H9 (cell line): ENCODE results near the gene KIF2C. TPM values are rescaled to one million over a fixed set of nuclear protein-coding genes. Genes with fewer than 3 reads are reported as not detected.

Experiments used
- DNase-seq: peaks from one replicate; pipeline ENCODE4 v3.0.0-alpha.2; 2017
- H2AFZ ChIP-seq: one replicate; pipeline ENCODE4 v1.6.1; 2013; ENCODE audit warnings: mild to moderate bottlenecking, low read length, control low read depth, moderate library complexity
- H2AK5ac ChIP-seq: 2 replicates; pipeline ENCODE4 v1.6.1; 2013; ENCODE audit warnings: low read length, control low read depth, mixed read lengths; ENCODE audit not compliant: insufficient read length
- H2BK120ac ChIP-seq: one replicate; pipeline ENCODE4 v1.6.1; 2013; ENCODE audit warnings: low read depth, mild to moderate bottlenecking, low read length, control low read depth, inconsistent platforms; ENCODE audit not compliant: poor library complexity, severe bottlenecking
- H2BK12ac ChIP-seq: 2 replicates; pipeline ENCODE4 v1.6.1; 2013; ENCODE audit warnings: low read length, control low read depth, mixed read lengths, low read depth; ENCODE audit not compliant: insufficient read length
- H2BK15ac ChIP-seq: 2 replicates; pipeline ENCODE4 v1.6.1; 2013; ENCODE audit warnings: low read depth, low read length, control low read depth
- H2BK20ac ChIP-seq: one replicate; pipeline ENCODE4 v1.6.1; 2013; ENCODE audit warnings: low read depth, mild to moderate bottlenecking, low read length, control low read depth, inconsistent platforms; ENCODE audit not compliant: poor library complexity, severe bottlenecking
- H2BK5ac ChIP-seq: 2 replicates; pipeline ENCODE4 v1.6.1; 2013; ENCODE audit warnings: low read length, control low read depth, mixed read lengths; ENCODE audit not compliant: insufficient read length
- H3K14ac ChIP-seq: 2 replicates; pipeline ENCODE4 v1.6.1; 2013; ENCODE audit warnings: low read length, control low read depth; ENCODE audit not compliant: insufficient read depth
- H3K18ac ChIP-seq: 2 replicates; pipeline ENCODE4 v1.6.1; 2013; ENCODE audit warnings: low read depth, mild to moderate bottlenecking, mixed read lengths, low read length, control low read depth; ENCODE audit not compliant: insufficient read length
- H3K23ac ChIP-seq: 2 replicates; pipeline ENCODE4 v1.6.1; 2013; ENCODE audit warnings: low read length, control low read depth, mixed read lengths, low read depth; ENCODE audit not compliant: insufficient read length
- H3K23me2 ChIP-seq: 2 replicates; pipeline ENCODE4 v1.6.1; 2013; ENCODE audit warnings: low read depth, mild to moderate bottlenecking, mixed read lengths, low read length, control low read depth; ENCODE audit not compliant: insufficient read length, poor library complexity, severe bottlenecking
- H3K27ac ChIP-seq: 2 replicates; pipeline ENCODE4 v1.5.1; 2013; ENCODE audit warnings: low read length, control low read depth, mixed read lengths, low read depth; ENCODE audit not compliant: insufficient read length
- H3K27me3 ChIP-seq: 2 replicates; pipeline ENCODE4 v1.6.1; 2013; ENCODE audit warnings: low read length, control low read depth, inconsistent platforms; ENCODE audit not compliant: insufficient read depth
- H3K4ac ChIP-seq: 2 replicates; pipeline ENCODE4 v1.6.1; 2013; ENCODE audit warnings: low read depth, mild to moderate bottlenecking, control low read depth, inconsistent platforms, low read length, moderate library complexity
- H3K4me1 ChIP-seq: 2 replicates; pipeline ENCODE4 v1.6.1; 2013; ENCODE audit warnings: low read length, control low read depth, inconsistent platforms; ENCODE audit not compliant: insufficient read depth
- H3K4me2 ChIP-seq: 2 replicates; pipeline ENCODE4 v1.6.1; 2013; ENCODE audit warnings: low read length, control low read depth, mixed read lengths; ENCODE audit not compliant: insufficient read length, insufficient read depth
- H3K56ac ChIP-seq: 2 replicates; pipeline ENCODE4 v1.6.1; 2013; ENCODE audit warnings: low read depth, mild to moderate bottlenecking, mixed read lengths, low read length, control low read depth; ENCODE audit not compliant: insufficient read length
- H3K79me1 ChIP-seq: 2 replicates; pipeline ENCODE4 v1.6.1; 2013; ENCODE audit warnings: low read depth, mild to moderate bottlenecking, moderate library complexity, low read length, control low read depth, inconsistent platforms; ENCODE audit not compliant: insufficient read depth, poor library complexity, severe bottlenecking
- H3K79me2 ChIP-seq: 2 replicates; pipeline ENCODE4 v1.6.1; 2013; ENCODE audit warnings: low read length, control low read depth, inconsistent platforms; ENCODE audit not compliant: insufficient read depth
- H3K9ac ChIP-seq: 2 replicates; pipeline ENCODE4 v1.6.1; 2013; ENCODE audit warnings: low read length, control low read depth, mixed read lengths; ENCODE audit not compliant: insufficient read length; ENCODE audit errors: extremely low read depth
- H3K9me3 ChIP-seq: one replicate; pipeline ENCODE4 v1.6.1; 2013; ENCODE audit warnings: low read depth, low read length, inconsistent platforms; ENCODE audit not compliant: control insufficient read depth
- H3T11ph ChIP-seq: one replicate; pipeline ENCODE4 v1.6.1; 2013; ENCODE audit warnings: mild to moderate bottlenecking, low read length, control low read depth, inconsistent platforms
- H4K20me1 ChIP-seq: one replicate; pipeline ENCODE4 v1.6.1; 2013; ENCODE audit not compliant: control insufficient read depth, insufficient read length, insufficient read depth
- H4K5ac ChIP-seq: 2 replicates; pipeline ENCODE4 v1.6.1; 2013; ENCODE audit warnings: low read depth, mild to moderate bottlenecking, mixed read lengths, low read length, control low read depth; ENCODE audit not compliant: insufficient read length
- H4K8ac ChIP-seq: replicated peaks from 2 replicates; pipeline ENCODE4 v1.6.1; 2013; ENCODE audit warnings: low read length, control low read depth, mixed read lengths, low read depth; ENCODE audit not compliant: insufficient read length
- H4K91ac ChIP-seq: 2 replicates; pipeline ENCODE4 v1.6.1; 2013; ENCODE audit warnings: low read depth, mild to moderate bottlenecking, moderate library complexity, mixed read lengths, low read length, control low read depth; ENCODE audit not compliant: insufficient read length
- H3K27ac Mint-ChIP-seq, 3 experiments: 2 replicates in 2 of 3; 3 replicates in 1 of 3; pipeline ENCODE4 v1.8.0; 2020 to 2021; ENCODE audit warnings: mixed read lengths in 3 of 3, mild to moderate bottlenecking in 1 of 3, moderate library complexity in 1 of 3
- H3K27me3 Mint-ChIP-seq: 2 replicates; pipeline ENCODE4 v1.8.0; 2021; ENCODE audit warnings: low read depth, mild to moderate bottlenecking, moderate library complexity, mixed read lengths
- H3K36me3 Mint-ChIP-seq, 3 experiments: 2 replicates in 2 of 3; 3 replicates in 1 of 3; pipeline ENCODE4 v1.8.0; 2020 to 2021; ENCODE audit warnings: low read depth in 3 of 3, mixed read lengths in 3 of 3; ENCODE audit not compliant: insufficient read depth in 1 of 3
- H3K4me1 Mint-ChIP-seq, 2 experiments: 2 replicates each; pipeline ENCODE4 v1.8.0; 2020; ENCODE audit warnings: mixed read lengths in 2 of 2
- H3K4me3 Mint-ChIP-seq, 2 experiments: 2 replicates in 1 of 2; 3 replicates in 1 of 2; pipeline ENCODE4 v1.8.0; 2020 to 2021; ENCODE audit warnings: mild to moderate bottlenecking in 2 of 2, mixed read lengths in 2 of 2, moderate library complexity in 1 of 2
- H3K9me3 Mint-ChIP-seq, 2 experiments: 2 replicates in 1 of 2; 3 replicates in 1 of 2; pipeline ENCODE4 v1.8.0; 2020; ENCODE audit warnings: mild to moderate bottlenecking in 2 of 2, mixed read lengths in 2 of 2, moderate library complexity in 1 of 2
- WGBS: extraction: QIAGEN DNeasy Blood & Tissue Kit; methylation state at CpG from one replicate; pipeline ENCODE4 v1.1.7; 2013; ENCODE audit warnings: missing lambda C conversion rate, low lambda C conversion rate, mixed read lengths; ENCODE audit not compliant: insufficient read length; ENCODE audit errors: extremely low coverage; 5-methylcytosine and 5-hydroxymethylcytosine counted together
- total RNA-seq: library from RNA; stranded (reverse); gene quantifications from 2 replicates; pipeline ENCODE4 v1.2.1, GENCODE V29; 2021
- TF ChIP-seq, protein P1 (sequence below): fragments of 200-600 bp; sonication (generic); conservative IDR thresholded peaks from 3 replicates; pipeline ENCODE4 v1.8.0; 2021; ENCODE audit warnings: antibody characterized with exemption, mild to moderate bottlenecking

Gene KIF2C
- total RNA-seq, 1 experiment from 2014 or later, result 73.1 TPM

DNA sequence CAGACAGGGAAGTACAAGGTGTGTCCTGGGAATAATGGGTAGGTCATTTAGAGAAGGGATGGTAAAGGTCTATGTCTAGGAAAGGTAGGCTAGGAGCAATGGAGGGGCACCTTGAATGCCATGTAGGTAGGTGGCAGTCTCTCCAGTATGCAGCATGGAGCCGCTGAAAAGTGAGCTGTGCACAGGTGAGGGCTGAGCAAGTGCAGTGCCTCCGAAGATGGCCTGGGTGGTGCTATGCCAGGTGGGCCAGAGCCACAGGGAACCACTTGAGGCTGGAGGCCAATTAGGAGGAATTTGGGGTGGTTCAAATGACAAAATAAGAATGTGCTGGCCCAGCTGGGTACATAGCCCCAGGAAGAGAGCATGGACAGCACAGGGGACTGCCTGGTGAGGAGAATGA lies 33.7 kb upstream of the KIF2C start:
- no peaks in the 10 kb centered on the region for H4K20me1 ChIP-seq
- no peak overlapping the region for H3K23ac ChIP-seq
- H3K36me3 Mint-ChIP-seq, result peaks cover 0 to 12% (median 0%) of the 10 kb centered on the region in 3 experiments; a peak in 4 of 7 replicates
- peaks cover 2% of the 10 kb centered on the region; the same call in 1 of the 2 replicates for H3K27me3 Mint-ChIP-seq
- no peak overlapping the region for H2BK20ac ChIP-seq
- DNase-seq, result no peak
- H4K91ac ChIP-seq, result no peak overlapping the region
- no peak overlapping the region for H3T11ph ChIP-seq
- no peaks in the 10 kb centered on the region for H3K27me3 ChIP-seq
- no peak overlapping the region; a peak in 1 of 5 replicates for H3K4me3 Mint-ChIP-seq
- H3K4ac ChIP-seq, result no peak overlapping the region
- H2AFZ ChIP-seq, result no peak overlapping the region
- H2BK12ac ChIP-seq, result no peak overlapping the region
- H4K5ac ChIP-seq, result no peak overlapping the region
- no peaks in the 10 kb centered on the region for H3K79me2 ChIP-seq
- H3K9ac ChIP-seq, result no peak overlapping the region
- no peak overlapping the region for H2AK5ac ChIP-seq
- peaks cover 17% of the 10 kb centered on the region in 2 experiments for H3K4me1 Mint-ChIP-seq
- no CpG with 5 or more reads among the region's 2 CpGs for WGBS
- H2BK15ac ChIP-seq, result no peak overlapping the region
- no peak overlapping the region for H4K8ac ChIP-seq
- H3K56ac ChIP-seq, result no peak overlapping the region
- H3K27ac ChIP-seq, result no peak overlapping the region
- H3K9me3 Mint-ChIP-seq, result peaks cover 11 to 14% of the 10 kb centered on the region in 2 experiments
- no peaks in the 10 kb centered on the region for H3K79me1 ChIP-seq
- no peaks in the 10 kb centered on the region for H3K4me1 ChIP-seq
- TF ChIP-seq, protein P1, sequence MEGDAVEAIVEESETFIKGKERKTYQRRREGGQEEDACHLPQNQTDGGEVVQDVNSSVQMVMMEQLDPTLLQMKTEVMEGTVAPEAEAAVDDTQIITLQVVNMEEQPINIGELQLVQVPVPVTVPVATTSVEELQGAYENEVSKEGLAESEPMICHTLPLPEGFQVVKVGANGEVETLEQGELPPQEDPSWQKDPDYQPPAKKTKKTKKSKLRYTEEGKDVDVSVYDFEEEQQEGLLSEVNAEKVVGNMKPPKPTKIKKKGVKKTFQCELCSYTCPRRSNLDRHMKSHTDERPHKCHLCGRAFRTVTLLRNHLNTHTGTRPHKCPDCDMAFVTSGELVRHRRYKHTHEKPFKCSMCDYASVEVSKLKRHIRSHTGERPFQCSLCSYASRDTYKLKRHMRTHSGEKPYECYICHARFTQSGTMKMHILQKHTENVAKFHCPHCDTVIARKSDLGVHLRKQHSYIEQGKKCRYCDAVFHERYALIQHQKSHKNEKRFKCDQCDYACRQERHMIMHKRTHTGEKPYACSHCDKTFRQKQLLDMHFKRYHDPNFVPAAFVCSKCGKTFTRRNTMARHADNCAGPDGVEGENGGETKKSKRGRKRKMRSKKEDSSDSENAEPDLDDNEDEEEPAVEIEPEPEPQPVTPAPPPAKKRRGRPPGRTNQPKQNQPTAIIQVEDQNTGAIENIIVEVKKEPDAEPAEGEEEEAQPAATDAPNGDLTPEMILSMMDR, result no peak
- no peak overlapping the region for H3K18ac ChIP-seq
- H3K9me3 ChIP-seq, result no peaks in the 10 kb centered on the region
- no peaks in the 10 kb centered on the region for H3K23me2 ChIP-seq
- no peak overlapping the region for H3K14ac ChIP-seq
- no peak overlapping the region for H2BK120ac ChIP-seq
- H3K27ac Mint-ChIP-seq, result peak overlapping the region in 2 of 3 experiments; percentile 26 to 50; a peak in 2 of 7 replicates
- H2BK5ac ChIP-seq, result no peak overlapping the region
- no peak overlapping the region for H3K4me2 ChIP-seq
